ENCODE measurements around the gene ERMP1. TPM values are rescaled to one million over a fixed set of nuclear protein-coding genes. Genes with fewer than 3 reads are reported as not detected.

ERMP1 gene
- total and polyA plus RNA-seq, 2 donors (not counting 3 experiments of a cell fraction or from before 2014, with no cell fraction given): 9.7 to 16.6 TPM

- no peaks in the 10 kb centered on the region for H3K4me1 ChIP-seq (ENCODE audit: control insufficient read depth, extremely low read depth, insufficient read depth, low read length)
- DNase-seq (ENCODE audit: low read depth, low spot score) (no peak), FAIRE-seq (no peak)
- peaks cover 4 to 13% of the 10 kb centered on the region in 2 experiments for H3K36me3 ChIP-seq (ENCODE audit: control insufficient read depth in 2 of 2, extremely low read depth in 1 of 2, insufficient read depth in 2 of 2, low read length in 2 of 2)
- H3K27me3 ChIP-seq (ENCODE audit: control insufficient read depth in 2 of 2, insufficient read depth in 2 of 2, low read length in 2 of 2): no peaks in the 10 kb centered on the region
- no peak overlapping the region for H3K9ac ChIP-seq (replicated peaks; ENCODE audit: extremely low read depth, insufficient read depth, low read length)
- ChIA-PET POLR2A (no interaction called here), CTCF (interaction anchor here (0.6 to 0.9 kb wide), 2 partner anchors 8 to 254 kb away, joined by 4 to 5 read pairs; no protein-coding TSS in a partner anchor)
- dilution Hi-C loops (cut with MboI; ENCODE audit: extremely low pct_ligation_motif_present, low sequenced_read_pairs) (no loop called here), intact Hi-C loops (cut with micrococcal nuclease) (no loop called here)
- H3K27ac ChIP-seq (ENCODE audit: insufficient read depth, low read depth, low read length): no peak overlapping the region
- H4K20me1 ChIP-seq (replicated peaks; ENCODE audit: control insufficient read depth, extremely low read depth, insufficient read depth, low read length): no peaks in the 10 kb centered on the region
- H2AFZ ChIP-seq (ENCODE audit: low read depth, low read length): no peak overlapping the region
- BruUV-seq (replicated peaks): no TSS peak
- H3K4me2 ChIP-seq (ENCODE audit: insufficient read depth, low read length): no peak overlapping the region
- no peak overlapping the region for H3K4me3 ChIP-seq (replicated peaks in 1 of 3; ENCODE audit: insufficient read depth in 1 of 3, low read depth in 1 of 3, low read length in 3 of 3)
- no peak for TF ChIP-seq MAX (IDR thresholded peaks at IDR 0.05; ENCODE audit: insufficient read depth, insufficient read length)
- no peak for TF ChIP-seq MYC (IDR thresholded peaks at IDR 0.05; ENCODE audit: low read depth, low read length)
- no peaks in the 10 kb centered on the region for H3K9me1 ChIP-seq (replicated peaks; ENCODE audit: control insufficient read depth, extremely low read depth, insufficient read depth, low read length)
- no peaks in the 10 kb centered on the region for H3K9me3 ChIP-seq (replicated peaks; ENCODE audit: control insufficient read depth, insufficient read depth, low read length)
- H3K79me2 ChIP-seq (ENCODE audit: control insufficient read depth, insufficient read depth, low read length): no peaks in the 10 kb centered on the region
Observed at GRCh38 chr9:5743109-5743508, 89.8 kb downstream of the ERMP1 start.

- Histone ChIP-seq H3K9me3 (replicated peaks; ENCODE audit: control insufficient read depth, insufficient read depth, low read length) (no peaks in the 10 kb centered on the region), H3K9ac (replicated peaks; ENCODE audit: extremely low read depth, insufficient read depth, low read length) (no peak overlapping the region), H3K36me3 (ENCODE audit: control insufficient read depth in 2 of 2, extremely low read depth in 1 of 2, insufficient read depth in 2 of 2, low read length in 2 of 2) (peaks cover 0 to 2% of the 10 kb centered on the region in 2 experiments), H3K4me1 (ENCODE audit: control insufficient read depth, extremely low read depth, insufficient read depth, low read length) (no peaks in the 10 kb centered on the region), H3K4me3 (replicated peaks in 1 of 3; ENCODE audit: insufficient read depth in 1 of 3, low read depth in 1 of 3, low read length in 3 of 3) (no peak overlapping the region), H4K20me1 (replicated peaks; ENCODE audit: control insufficient read depth, extremely low read depth, insufficient read depth, low read length) (peaks cover 2% of the 10 kb centered on the region), H3K9me1 (replicated peaks; ENCODE audit: control insufficient read depth, extremely low read depth, insufficient read depth, low read length) (no peaks in the 10 kb centered on the region), H3K79me2 (ENCODE audit: control insufficient read depth, insufficient read depth, low read length) (no peaks in the 10 kb centered on the region), H3K4me2 (ENCODE audit: insufficient read depth, low read length) (no peak overlapping the region), H3K27me3 (ENCODE audit: control insufficient read depth in 2 of 2, insufficient read depth in 2 of 2, low read length in 2 of 2) (no peaks in the 10 kb centered on the region), H2AFZ (ENCODE audit: low read depth, low read length) (no peak overlapping the region), H3K27ac (ENCODE audit: insufficient read depth, low read depth, low read length) (no peak overlapping the region)
- dilution Hi-C loops (cut with MboI; ENCODE audit: extremely low pct_ligation_motif_present, low sequenced_read_pairs) (no loop called here), intact Hi-C loops (cut with micrococcal nuclease) (no loop called here)
- TF ChIP-seq MAX (IDR thresholded peaks at IDR 0.05; ENCODE audit: insufficient read depth, insufficient read length) (no peak), JUN (IDR thresholded peaks at IDR 0.05; ENCODE audit: borderline replicate concordance, insufficient read depth, insufficient read length, low read depth) (no peak), GATA2 (IDR thresholded peaks at IDR 0.05; ENCODE audit: insufficient read depth, insufficient read length, low read depth, low read length) (no peak), POLR2A (IDR thresholded peaks at IDR 0.05; ENCODE audit: low read depth, low read length) (no peak)
- no TSS peak for BruUV-seq (replicated peaks)
- CTCF ChIA-PET: interaction anchor here (1.4 kb wide), 1 partner anchor 9 kb away, joined by 3 read pairs; no protein-coding TSS in a partner anchor
- no peak for DNase-seq (ENCODE audit: low read depth, low spot score)
- peak; percentile 4 for FAIRE-seq
- POLR2A ChIA-PET: no interaction called here
Observed at GRCh38 chr9:5736563-5737346, 96.2 kb downstream of the ERMP1 start.

All from endothelial cell of umbilical vein (primary cell).